ENCODE measurements around the gene TMEM170A.

Gene TMEM170A

DNA sequence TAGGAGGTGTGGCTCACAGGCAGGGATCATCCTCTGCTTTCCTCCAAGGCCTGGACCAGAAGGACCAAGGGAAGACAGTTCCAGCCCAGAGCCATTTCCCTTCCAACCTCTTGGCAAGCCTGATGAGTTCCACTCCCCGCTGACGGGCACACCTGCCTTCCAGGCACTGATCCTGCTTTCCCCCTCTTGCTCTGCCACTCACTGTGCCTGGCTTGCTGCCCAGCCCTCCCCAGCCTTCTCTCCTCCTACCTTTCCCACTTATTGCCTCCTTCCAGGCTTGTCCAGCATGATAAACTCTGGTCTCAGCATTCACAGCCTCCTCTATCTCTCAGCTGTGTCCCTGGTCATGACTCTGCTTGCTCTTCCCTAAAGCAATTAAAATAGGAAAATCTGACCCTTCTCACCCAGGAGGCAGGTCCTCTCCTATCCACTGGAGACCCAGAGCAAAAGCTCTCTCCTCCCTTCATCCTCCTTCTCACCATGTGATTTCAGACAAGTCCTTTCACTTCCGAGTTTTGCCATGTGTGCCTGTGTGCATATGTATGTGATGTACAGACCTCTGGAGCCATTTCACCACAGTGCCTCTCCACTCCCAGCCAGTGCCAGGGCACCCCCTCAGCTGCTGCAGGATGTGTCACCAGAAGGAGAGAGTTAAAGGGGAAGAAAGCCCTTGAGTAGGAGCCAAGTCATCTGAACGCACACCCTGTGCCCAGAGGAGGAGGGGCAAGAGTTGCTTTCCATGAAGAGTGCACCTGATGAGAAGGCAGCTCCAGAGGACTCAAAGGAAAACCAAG lies 13.4 kb upstream of the TMEM170A start:
- TF ChIP-seq, protein P1, sequence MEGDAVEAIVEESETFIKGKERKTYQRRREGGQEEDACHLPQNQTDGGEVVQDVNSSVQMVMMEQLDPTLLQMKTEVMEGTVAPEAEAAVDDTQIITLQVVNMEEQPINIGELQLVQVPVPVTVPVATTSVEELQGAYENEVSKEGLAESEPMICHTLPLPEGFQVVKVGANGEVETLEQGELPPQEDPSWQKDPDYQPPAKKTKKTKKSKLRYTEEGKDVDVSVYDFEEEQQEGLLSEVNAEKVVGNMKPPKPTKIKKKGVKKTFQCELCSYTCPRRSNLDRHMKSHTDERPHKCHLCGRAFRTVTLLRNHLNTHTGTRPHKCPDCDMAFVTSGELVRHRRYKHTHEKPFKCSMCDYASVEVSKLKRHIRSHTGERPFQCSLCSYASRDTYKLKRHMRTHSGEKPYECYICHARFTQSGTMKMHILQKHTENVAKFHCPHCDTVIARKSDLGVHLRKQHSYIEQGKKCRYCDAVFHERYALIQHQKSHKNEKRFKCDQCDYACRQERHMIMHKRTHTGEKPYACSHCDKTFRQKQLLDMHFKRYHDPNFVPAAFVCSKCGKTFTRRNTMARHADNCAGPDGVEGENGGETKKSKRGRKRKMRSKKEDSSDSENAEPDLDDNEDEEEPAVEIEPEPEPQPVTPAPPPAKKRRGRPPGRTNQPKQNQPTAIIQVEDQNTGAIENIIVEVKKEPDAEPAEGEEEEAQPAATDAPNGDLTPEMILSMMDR (IDR thresholded peaks at IDR 0.05; ENCODE audit: insufficient read depth, low read length, missing control alignments), result no peak
- ChIA-PET CTCF (interaction anchor here (0.8 to 6.7 kb wide), 6 partner anchors 12 to 286 kb away, joined by 3 to 65 read pairs (median 4); partner anchors contain the start of gene TMEM170A), POLR2A (no interaction called here)
- H3K4me3 ChIP-seq (ENCODE audit: low read depth, low read length), result no peak overlapping the region
- no peak for DNase-seq (ENCODE audit: low read depth, low spot score)

DNA sequence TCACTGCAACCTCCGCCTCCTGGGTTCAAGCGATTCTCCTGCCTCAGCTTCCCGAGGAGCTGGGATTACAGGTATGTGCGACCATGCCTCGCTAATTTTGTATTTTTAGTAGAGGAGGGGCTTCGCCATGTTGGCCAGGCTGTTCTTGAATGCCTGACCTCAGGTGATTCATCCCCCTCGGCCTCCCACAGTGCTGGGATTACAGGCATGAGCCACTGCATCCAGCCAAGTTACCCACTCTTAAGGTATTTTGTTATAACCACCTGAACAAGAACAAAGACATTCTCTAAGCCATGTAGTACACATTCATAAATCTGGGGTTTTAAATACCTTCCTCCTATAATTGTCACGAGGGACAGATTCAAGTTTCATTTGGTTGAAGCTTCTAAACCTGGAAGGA lies 12.3 kb upstream of the TMEM170A start:
- DNase-seq (ENCODE audit: low read depth, low spot score), result no peak
- POLR2A ChIA-PET, result no interaction called here
- CTCF ChIA-PET, result interaction anchor here (0.8 to 6.7 kb wide), 6 partner anchors 11 to 287 kb away, joined by 3 to 65 read pairs (median 4); partner anchors contain the start of gene TMEM170A
- no peak overlapping the region for H3K4me3 ChIP-seq (ENCODE audit: low read depth, low read length)
- TF ChIP-seq, protein P1 (IDR thresholded peaks at IDR 0.05; ENCODE audit: insufficient read depth, low read length, missing control alignments), result no peak

DNA sequence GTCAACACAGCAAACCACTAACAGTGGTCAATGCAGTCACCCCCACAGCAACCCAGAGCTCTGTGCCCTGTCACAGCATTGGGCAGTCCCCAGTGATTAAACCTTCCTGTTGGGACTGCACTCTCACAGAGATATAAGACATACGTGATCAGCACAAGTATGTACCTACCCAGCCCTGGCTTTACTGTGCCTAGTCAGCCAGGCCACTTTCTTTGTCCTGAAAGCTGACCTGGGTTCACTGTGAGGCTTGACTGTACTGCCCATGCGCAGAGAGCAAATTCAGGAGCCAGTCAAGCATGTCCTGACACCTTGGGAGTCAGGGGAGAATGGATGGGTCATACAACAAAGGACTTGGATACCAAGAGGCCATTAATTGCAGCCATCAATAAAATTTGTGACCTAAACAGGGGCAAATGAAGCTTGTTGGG lies 10.9 kb upstream of the TMEM170A start:
- TF ChIP-seq, protein P1 (IDR thresholded peaks at IDR 0.05; ENCODE audit: insufficient read depth, low read length, missing control alignments), result no peak
- H3K4me3 ChIP-seq (ENCODE audit: low read depth, low read length), result no peak overlapping the region
- DNase-seq (ENCODE audit: low read depth, low spot score), result no peak
- ChIA-PET CTCF (interaction anchor here (0.7 to 6.7 kb wide), 2 partner anchors 9 to 14 kb away, joined by 3 to 65 read pairs; partner anchors contain the start of gene TMEM170A), POLR2A (no interaction called here)

DNA sequence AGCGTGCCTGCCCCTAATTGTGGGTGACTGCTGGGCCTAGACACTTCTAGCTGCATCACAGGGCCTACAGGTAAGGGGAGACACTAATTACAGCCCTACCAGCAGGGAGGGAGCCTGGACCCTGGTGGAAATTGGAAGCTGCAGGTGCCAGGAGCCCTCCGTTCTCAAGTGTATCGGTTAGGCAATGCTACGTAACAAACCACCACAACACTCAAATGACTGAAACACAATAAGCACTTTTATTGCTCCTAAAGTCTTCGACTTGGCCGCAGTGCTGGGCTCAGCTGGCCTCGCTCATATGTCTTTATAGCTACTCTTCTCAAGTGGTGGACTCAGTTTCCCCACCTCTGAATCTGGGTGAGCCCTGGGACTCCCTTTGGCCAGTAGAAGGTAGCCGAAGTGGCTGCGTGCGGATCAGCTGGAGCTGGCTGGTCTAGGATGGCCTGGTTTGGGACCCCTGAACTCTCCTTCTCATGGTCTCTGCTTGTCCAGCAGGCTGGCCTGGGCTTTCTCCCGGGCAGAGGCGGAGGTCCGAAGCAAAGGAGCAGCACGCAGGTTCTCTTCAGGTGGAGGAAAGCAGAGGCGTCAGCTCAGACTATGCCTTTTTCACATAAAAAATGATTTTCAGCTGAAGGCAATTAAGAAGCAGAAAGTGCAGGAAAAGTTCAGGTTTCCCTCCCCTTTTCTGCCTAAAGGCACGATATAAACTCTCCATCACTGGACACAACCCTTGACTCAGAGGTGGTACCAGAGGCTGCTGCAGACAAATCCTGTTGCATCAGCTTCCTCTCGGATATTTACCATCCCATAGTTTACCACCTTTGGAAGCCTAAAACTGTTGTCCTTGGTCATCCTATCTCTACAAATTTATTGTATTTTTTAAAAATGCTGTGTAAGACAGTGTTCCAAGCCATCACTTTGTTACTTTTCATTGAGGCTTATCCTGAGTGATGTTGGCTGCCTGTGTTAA lies 8.7 kb upstream of the TMEM170A start:
- POLR2A ChIA-PET, result interaction anchor here (0.6 kb wide), 1 partner anchor 116 kb away, joined by 3 read pairs; no protein-coding TSS in a partner anchor
- TF ChIP-seq, protein P1 (IDR thresholded peaks at IDR 0.05; ENCODE audit: insufficient read depth, low read length, missing control alignments), result no peak
- CTCF ChIA-PET, result interaction anchor here (0.8 to 6.7 kb wide), 22 partner anchors 7 to 1699 kb away, joined by 3 to 65 read pairs (median 6); partner anchors contain the start of genes ADAT1, CHST5 and TMEM170A
- no peak overlapping the region for H3K4me3 ChIP-seq (ENCODE audit: low read depth, low read length)
- no peak for DNase-seq (ENCODE audit: low read depth, low spot score)

DNA sequence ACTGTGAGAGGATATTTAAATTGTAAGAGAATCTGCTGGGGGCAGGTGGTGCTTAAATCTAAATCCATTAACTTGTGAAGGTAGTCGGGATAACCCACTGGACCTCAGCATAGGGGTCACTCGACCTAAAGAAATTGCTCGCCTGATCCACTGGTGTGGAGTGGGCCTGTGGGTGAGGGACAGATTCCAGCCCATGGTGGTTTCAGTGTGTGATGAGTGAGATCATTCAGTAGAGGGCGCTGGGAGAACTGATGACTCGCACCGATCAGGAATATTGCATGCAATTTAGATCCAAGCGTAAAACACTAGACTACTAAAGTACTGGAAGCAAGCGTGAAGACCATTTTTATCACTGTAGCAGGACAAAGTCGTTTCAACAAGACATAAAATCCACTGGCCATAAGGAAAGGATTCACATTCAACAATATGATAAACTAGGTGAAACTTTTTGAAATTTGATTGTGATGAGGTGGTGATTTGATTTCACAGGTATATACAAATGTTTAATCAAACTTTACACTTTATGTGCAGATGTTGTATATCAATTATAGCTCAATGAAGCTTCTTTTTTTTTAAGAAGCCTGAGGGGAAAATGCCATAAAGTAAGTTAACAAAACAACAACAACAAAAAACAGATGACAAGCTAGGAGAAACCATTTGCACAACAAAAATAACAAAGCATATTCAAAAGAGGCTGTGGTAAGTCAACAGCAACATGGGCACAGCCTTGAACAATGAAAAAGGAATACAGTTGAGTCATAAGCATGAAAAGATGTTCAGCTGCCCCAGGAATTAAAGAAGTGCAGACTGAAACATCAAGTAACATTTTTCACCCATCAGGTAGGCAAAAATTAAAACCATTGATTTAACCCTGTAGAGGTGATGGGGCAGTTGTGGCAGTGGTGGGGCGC lies 7.5 kb upstream of the TMEM170A start:
- CTCF ChIA-PET, result interaction anchor here (0.5 to 6.7 kb wide), 40 partner anchors 6 to 1700 kb away, joined by 3 to 65 read pairs (median 4); partner anchors contain the start of genes ADAT1, CHST5, CHST6 and TMEM170A
- POLR2A ChIA-PET, result no interaction called here
- no peak overlapping the region for H3K4me3 ChIP-seq (ENCODE audit: low read depth, low read length)
- TF ChIP-seq, protein P1 (IDR thresholded peaks at IDR 0.05; ENCODE audit: insufficient read depth, low read length, missing control alignments), result peak; percentile 78
- DNase-seq (ENCODE audit: low read depth, low spot score), result peak; percentile 9
